Measurements from ENCODE around the gene RCE1.
A peak's percentile ranks its signal among the peaks of the same experiment; 100 is the strongest.

Gene RCE1

GRCh38 chr11:66853242-66854229 is 10.3 kb downstream of the RCE1 start:
- no peak for DNase-seq
- H3K18ac ChIP-seq (ENCODE audit: low read depth in 1 of 2, low read length in 2 of 2) = no peak overlapping the region
- H3K14ac ChIP-seq (ENCODE audit: low read length in 2 of 2) = no peak overlapping the region
- H3K27ac ChIP-seq (ENCODE audit: low read length, poor library complexity, severe bottlenecking) = no peak overlapping the region
- H2BK12ac ChIP-seq (ENCODE audit: low read length in 2 of 2) = no peak overlapping the region
- H3K4me2 ChIP-seq (ENCODE audit: low read length, poor library complexity, severe bottlenecking) = no peak overlapping the region
- H4K8ac ChIP-seq (ENCODE audit: low read length) = no peak overlapping the region
- peaks cover 6% of the 10 kb centered on the region for H3K79me1 ChIP-seq (replicated peaks; ENCODE audit: low read length, poor library complexity, severe bottlenecking)
- H2BK15ac ChIP-seq (ENCODE audit: low read depth, poor library complexity, severe bottlenecking) = no peak overlapping the region
- H3K4me3 ChIP-seq (ENCODE audit: insufficient read depth in 1 of 2, low read depth in 1 of 2, low read length in 2 of 2) = no peak overlapping the region
- H3K4me1 ChIP-seq (ENCODE audit: control insufficient read depth, insufficient read depth, low read depth, low read length) = peaks cover 25% of the 10 kb centered on the region
- H2BK120ac ChIP-seq (ENCODE audit: low read depth, low read length) = no peak overlapping the region
- no peak overlapping the region for H3K9ac ChIP-seq (ENCODE audit: low read length)
- 91% methylated on average over 26 of the region's 26 CpGs for WGBS
- H3K27me3 ChIP-seq (ENCODE audit: control insufficient read depth in 1 of 2, insufficient read depth in 1 of 2, low read length in 2 of 2) = no peaks in the 10 kb centered on the region
- no peak overlapping the region for H3K4ac ChIP-seq (ENCODE audit: low read depth in 1 of 2, low read length in 2 of 2)
- peak overlapping the region; percentile 37 for H4K91ac ChIP-seq (ENCODE audit: low read length)
- no peak overlapping the region for H3K23ac ChIP-seq (ENCODE audit: low read length in 2 of 2)
- no peak overlapping the region for H2AFZ ChIP-seq (ENCODE audit: low read depth, low read length)
- H3K9me3 ChIP-seq (ENCODE audit: control insufficient read depth, low read length) = no peaks in the 10 kb centered on the region
- H2BK5ac ChIP-seq (ENCODE audit: low read depth, low read length, poor library complexity, severe bottlenecking) = no peak overlapping the region
- peaks cover 21 to 49% of the 10 kb centered on the region in 2 experiments for H3K36me3 ChIP-seq (ENCODE audit: control insufficient read depth in 1 of 2, insufficient read depth in 2 of 2, low read depth in 1 of 2, low read length in 2 of 2)
- no peak overlapping the region for H2AK5ac ChIP-seq (ENCODE audit: low read length, severe bottlenecking)

GRCh38 chr11:66854231-66854661 is 11.0 kb downstream of the RCE1 start:
- Histone ChIP-seq H2BK12ac (ENCODE audit: low read length in 2 of 2) (no peak overlapping the region), H4K91ac (ENCODE audit: low read length) (no peak overlapping the region), H3K18ac (ENCODE audit: low read depth in 1 of 2, low read length in 2 of 2) (no peak overlapping the region), H4K8ac (ENCODE audit: low read length) (no peak overlapping the region), H2BK120ac (ENCODE audit: low read depth, low read length) (no peak overlapping the region), H2BK5ac (ENCODE audit: low read depth, low read length, poor library complexity, severe bottlenecking) (no peak overlapping the region), H3K4me1 (ENCODE audit: control insufficient read depth, insufficient read depth, low read depth, low read length) (peaks cover 30% of the 10 kb centered on the region), H3K9ac (ENCODE audit: low read length) (no peak overlapping the region), H3K27ac (ENCODE audit: low read length, poor library complexity, severe bottlenecking) (no peak overlapping the region), H2AFZ (ENCODE audit: low read depth, low read length) (no peak overlapping the region), H3K4me2 (ENCODE audit: low read length, poor library complexity, severe bottlenecking) (no peak overlapping the region), H3K4me3 (ENCODE audit: insufficient read depth in 1 of 2, low read depth in 1 of 2, low read length in 2 of 2) (no peak overlapping the region), H3K9me3 (ENCODE audit: control insufficient read depth, low read length) (no peaks in the 10 kb centered on the region), H2BK15ac (ENCODE audit: low read depth, poor library complexity, severe bottlenecking) (no peak overlapping the region), H3K4ac (ENCODE audit: low read depth in 1 of 2, low read length in 2 of 2) (no peak overlapping the region), H3K14ac (ENCODE audit: low read length in 2 of 2) (no peak overlapping the region), H3K36me3 (ENCODE audit: control insufficient read depth in 1 of 2, insufficient read depth in 2 of 2, low read depth in 1 of 2, low read length in 2 of 2) (peaks cover 14 to 49% of the 10 kb centered on the region in 2 experiments), H3K79me1 (replicated peaks; ENCODE audit: low read length, poor library complexity, severe bottlenecking) (peaks cover 8% of the 10 kb centered on the region), H3K27me3 (ENCODE audit: control insufficient read depth in 1 of 2, insufficient read depth in 1 of 2, low read length in 2 of 2) (no peaks in the 10 kb centered on the region), H3K23ac (ENCODE audit: low read length in 2 of 2) (no peak overlapping the region), H2AK5ac (ENCODE audit: low read length, severe bottlenecking) (no peak overlapping the region)
- no peak for DNase-seq
- 96% methylated on average over 12 of the region's 12 CpGs for WGBS

DNA sequence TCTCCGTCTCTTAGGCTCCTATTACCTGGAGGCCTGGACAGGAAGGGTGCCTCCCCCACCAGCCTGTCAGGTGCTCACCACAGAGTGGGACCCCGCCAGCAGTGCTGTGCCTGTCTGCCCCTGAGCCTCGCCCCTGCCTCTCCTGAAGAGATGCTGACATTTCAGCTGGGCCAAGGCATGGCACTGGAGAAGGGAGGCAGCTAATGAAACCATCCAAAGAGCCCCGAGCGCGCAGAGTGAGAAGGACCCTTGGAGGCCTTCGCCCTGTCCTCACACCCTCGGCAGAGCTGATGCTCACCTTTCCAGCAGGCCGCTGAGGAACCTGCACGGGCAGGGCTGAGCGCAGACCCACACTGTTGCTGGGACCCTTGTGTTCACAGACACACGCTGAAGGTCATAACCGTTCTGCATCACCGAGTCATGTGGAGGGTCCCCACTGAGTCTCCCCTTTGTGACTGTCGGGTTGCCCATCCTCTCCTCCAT is 11.5 kb downstream of the RCE1 start:
- Histone ChIP-seq H3K79me1 (replicated peaks; ENCODE audit: low read length, poor library complexity, severe bottlenecking) (peaks cover 12% of the 10 kb centered on the region), H3K14ac (ENCODE audit: low read length in 2 of 2) (no peak overlapping the region), H3K27me3 (ENCODE audit: control insufficient read depth in 1 of 2, insufficient read depth in 1 of 2, low read length in 2 of 2) (no peaks in the 10 kb centered on the region), H3K4me2 (ENCODE audit: low read length, poor library complexity, severe bottlenecking) (no peak overlapping the region), H4K8ac (ENCODE audit: low read length) (peak overlapping the region; percentile 33), H3K4me3 (ENCODE audit: insufficient read depth in 1 of 2, low read depth in 1 of 2, low read length in 2 of 2) (no peak overlapping the region), H2AFZ (ENCODE audit: low read depth, low read length) (no peak overlapping the region), H3K23ac (ENCODE audit: low read length in 2 of 2) (no peak overlapping the region), H2BK15ac (ENCODE audit: low read depth, poor library complexity, severe bottlenecking) (no peak overlapping the region), H3K9ac (ENCODE audit: low read length) (no peak overlapping the region), H2BK120ac (ENCODE audit: low read depth, low read length) (no peak overlapping the region), H3K4ac (ENCODE audit: low read depth in 1 of 2, low read length in 2 of 2) (no peak overlapping the region), H3K27ac (ENCODE audit: low read length, poor library complexity, severe bottlenecking) (no peak overlapping the region), H4K91ac (ENCODE audit: low read length) (peak overlapping the region; percentile 56), H2BK12ac (ENCODE audit: low read length in 2 of 2) (peak overlapping the region in 1 of 2 experiments; percentile 51), H2AK5ac (ENCODE audit: low read length, severe bottlenecking) (no peak overlapping the region), H2BK5ac (ENCODE audit: low read depth, low read length, poor library complexity, severe bottlenecking) (no peak overlapping the region), H3K18ac (ENCODE audit: low read depth in 1 of 2, low read length in 2 of 2) (no peak overlapping the region), H3K4me1 (ENCODE audit: control insufficient read depth, insufficient read depth, low read depth, low read length) (peaks cover 34% of the 10 kb centered on the region), H3K9me3 (ENCODE audit: control insufficient read depth, low read length) (no peaks in the 10 kb centered on the region), H3K36me3 (ENCODE audit: control insufficient read depth in 1 of 2, insufficient read depth in 2 of 2, low read depth in 1 of 2, low read length in 2 of 2) (peaks cover 9 to 49% of the 10 kb centered on the region in 2 experiments)
- no peak for DNase-seq
- WGBS = 96% methylated on average over 15 of the region's 15 CpGs
